ENCODE data around the gene TH. TPM values are rescaled to one million over a fixed set of nuclear protein-coding genes. Genes with fewer than 3 reads are reported as not detected.

The TH gene
- total RNA-seq, 4 donors from 2014 or later = 0.36 to 0.84 TPM; not detected in 2

DNA sequence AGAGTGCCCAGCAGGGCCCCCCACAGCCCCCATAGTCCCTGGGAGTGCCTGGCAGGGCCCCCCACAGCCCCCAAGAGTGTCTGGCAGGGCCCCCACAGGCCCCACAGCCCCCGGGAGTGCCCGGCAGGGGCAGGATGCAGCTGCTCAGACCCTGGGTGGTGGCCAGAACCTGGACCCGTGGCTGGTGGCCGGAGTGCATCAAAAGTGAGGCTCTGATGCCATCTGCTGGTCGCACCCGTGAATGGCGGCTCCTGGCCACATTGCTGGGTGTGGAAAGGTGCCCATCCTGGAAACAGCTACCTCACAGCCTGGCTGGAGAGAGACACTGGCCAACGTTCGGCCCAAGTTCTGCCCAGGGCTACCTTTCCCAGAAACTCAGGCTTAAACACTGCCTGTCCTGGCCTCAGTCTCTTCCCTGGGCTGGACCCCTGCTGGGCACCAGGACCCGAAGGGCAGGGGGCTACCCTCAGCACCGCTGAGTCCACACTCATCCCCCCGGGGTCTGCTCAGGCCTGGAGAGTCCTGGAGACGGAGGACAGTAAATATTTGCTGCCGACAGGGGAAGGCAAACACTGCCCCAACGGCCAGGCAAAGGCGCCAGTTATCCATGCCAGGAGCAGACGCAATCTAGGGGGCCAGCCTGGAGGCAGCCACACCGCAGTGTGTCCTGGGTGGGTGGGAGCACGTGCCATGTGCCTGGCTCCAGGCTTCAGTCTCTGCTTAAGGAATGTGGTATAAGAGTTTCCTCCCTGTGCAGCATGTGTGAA, 15.0 kb downstream of the TH start:
- H3K4me3 ChIP-seq (ENCODE audit: low read depth, poor library complexity, severe bottlenecking) = no peak overlapping the region
- intact Hi-C loops (cut with DNase I; ENCODE audit: low total_unique reads) = loop anchor here (10.0 kb wide), 2 partner anchors 462 to 502 kb away; partner anchors contain the start of gene KRTAP5-6
- TF ChIP-seq POLR2A (IDR thresholded peaks at IDR 0.05) = no peak
- TF ChIP-seq, protein P1, sequence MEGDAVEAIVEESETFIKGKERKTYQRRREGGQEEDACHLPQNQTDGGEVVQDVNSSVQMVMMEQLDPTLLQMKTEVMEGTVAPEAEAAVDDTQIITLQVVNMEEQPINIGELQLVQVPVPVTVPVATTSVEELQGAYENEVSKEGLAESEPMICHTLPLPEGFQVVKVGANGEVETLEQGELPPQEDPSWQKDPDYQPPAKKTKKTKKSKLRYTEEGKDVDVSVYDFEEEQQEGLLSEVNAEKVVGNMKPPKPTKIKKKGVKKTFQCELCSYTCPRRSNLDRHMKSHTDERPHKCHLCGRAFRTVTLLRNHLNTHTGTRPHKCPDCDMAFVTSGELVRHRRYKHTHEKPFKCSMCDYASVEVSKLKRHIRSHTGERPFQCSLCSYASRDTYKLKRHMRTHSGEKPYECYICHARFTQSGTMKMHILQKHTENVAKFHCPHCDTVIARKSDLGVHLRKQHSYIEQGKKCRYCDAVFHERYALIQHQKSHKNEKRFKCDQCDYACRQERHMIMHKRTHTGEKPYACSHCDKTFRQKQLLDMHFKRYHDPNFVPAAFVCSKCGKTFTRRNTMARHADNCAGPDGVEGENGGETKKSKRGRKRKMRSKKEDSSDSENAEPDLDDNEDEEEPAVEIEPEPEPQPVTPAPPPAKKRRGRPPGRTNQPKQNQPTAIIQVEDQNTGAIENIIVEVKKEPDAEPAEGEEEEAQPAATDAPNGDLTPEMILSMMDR (IDR thresholded peaks at IDR 0.05) = peak in 1 of 3 donors; percentile 46
- peak; percentile 34 to 92 for DNase-seq (ENCODE audit: low spot score in 2 of 2)
- 32 to 66% methylated on average over 7 to 10 of the region's 19 CpGs for WGBS, 2 donors

DNA sequence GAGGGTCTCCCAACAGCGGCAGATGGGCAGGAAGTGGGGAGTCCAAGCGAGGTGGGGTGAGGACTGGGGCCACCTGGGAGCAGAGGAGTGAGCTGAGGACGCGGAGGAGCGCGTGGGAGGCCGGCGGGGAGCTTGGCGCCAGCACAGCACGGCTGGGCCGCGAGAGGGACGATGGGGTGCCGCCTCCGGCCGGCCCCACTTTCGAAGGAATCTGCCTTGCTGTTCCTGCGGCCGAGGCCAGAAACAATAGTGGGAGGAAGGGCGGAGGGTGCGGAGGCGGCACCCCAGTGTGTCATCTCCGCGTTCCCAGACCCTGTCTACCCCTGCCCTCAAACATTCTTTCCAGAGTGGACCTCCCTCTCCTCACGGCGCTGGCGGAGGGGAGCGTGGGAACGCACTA, 16.1 kb downstream of the TH start:
- H3K4me3 ChIP-seq (ENCODE audit: low read depth, poor library complexity, severe bottlenecking) = no peak overlapping the region
- intact Hi-C loops (cut with DNase I; ENCODE audit: low total_unique reads) = loop anchor here (10.0 kb wide), 2 partner anchors 461 to 501 kb away; partner anchors contain the start of gene KRTAP5-6
- no peak for TF ChIP-seq POLR2A (IDR thresholded peaks at IDR 0.05)
- TF ChIP-seq, protein P1 (IDR thresholded peaks at IDR 0.05) = no peak
- WGBS, 2 donors = 78 to 81% methylated on average over 29 of the region's 29 CpGs
- no peak for DNase-seq (ENCODE audit: low spot score in 2 of 2)

DNA sequence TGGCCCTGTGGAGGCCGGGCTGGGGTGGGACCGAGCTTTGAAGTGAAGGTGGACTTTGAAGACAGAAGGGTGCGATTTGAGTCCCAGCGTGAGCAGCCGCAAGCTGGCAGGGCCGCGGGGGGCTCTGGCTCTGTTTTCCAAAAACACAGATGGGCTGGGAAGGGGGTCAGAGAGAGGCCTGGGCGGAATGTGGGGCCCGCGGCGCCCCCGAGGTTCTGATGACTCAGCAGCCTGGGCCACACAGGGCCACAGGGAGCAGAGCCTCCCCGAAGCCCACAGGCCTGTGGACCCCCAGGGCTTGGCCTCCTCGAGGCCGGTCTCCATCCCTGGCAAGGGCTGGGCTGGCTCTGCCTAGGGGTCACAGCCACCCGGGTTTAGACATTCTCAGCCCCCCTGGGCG, 16.7 kb downstream of the TH start:
- TF ChIP-seq POLR2A (IDR thresholded peaks at IDR 0.05) = no peak
- TF ChIP-seq, protein P1 (IDR thresholded peaks at IDR 0.05) = no peak
- intact Hi-C loops (cut with DNase I; ENCODE audit: low total_unique reads) = loop anchor here (10.0 kb wide), 2 partner anchors 460 to 500 kb away; partner anchors contain the start of gene KRTAP5-6
- no peak overlapping the region for H3K4me3 ChIP-seq (ENCODE audit: low read depth, poor library complexity, severe bottlenecking)
- 84 to 85% methylated on average over 16 to 17 of the region's 17 CpGs for WGBS, 2 donors
- DNase-seq (ENCODE audit: low spot score in 2 of 2) = no peak

DNA sequence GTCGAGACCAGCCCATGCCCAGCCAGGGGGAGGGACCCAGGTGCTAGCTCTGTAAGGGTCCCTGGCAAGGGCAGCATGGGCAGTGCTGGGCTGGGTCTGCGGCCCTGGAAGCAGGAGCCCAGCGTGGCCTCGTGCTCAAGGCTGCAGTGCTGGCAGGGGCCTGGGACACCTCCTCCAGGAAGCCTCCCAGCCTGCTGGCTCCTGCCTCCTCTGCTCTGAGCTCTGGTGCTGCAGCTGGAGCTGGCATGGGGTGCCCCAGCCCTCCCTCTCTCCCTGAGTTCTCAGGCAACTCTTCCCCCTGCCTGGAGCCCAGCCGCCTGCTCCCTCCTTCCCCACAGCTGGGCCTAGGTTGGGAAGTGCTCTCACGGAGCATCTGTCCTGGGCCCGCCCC, 17.4 kb downstream of the TH start:
- WGBS, 2 donors = 98 to 100% methylated on average over 3 to 7 of the region's 7 CpGs
- TF ChIP-seq POLR2A (IDR thresholded peaks at IDR 0.05) = no peak
- TF ChIP-seq, protein P1 (IDR thresholded peaks at IDR 0.05) = no peak
- DNase-seq (ENCODE audit: low spot score in 2 of 2) = no peak
- no peak overlapping the region for H3K4me3 ChIP-seq (ENCODE audit: low read depth, poor library complexity, severe bottlenecking)
- intact Hi-C loops (cut with DNase I; ENCODE audit: low total_unique reads) = loop anchor here (10.0 kb wide), 2 partner anchors 459 to 499 kb away; partner anchors contain the start of gene KRTAP5-6

DNA sequence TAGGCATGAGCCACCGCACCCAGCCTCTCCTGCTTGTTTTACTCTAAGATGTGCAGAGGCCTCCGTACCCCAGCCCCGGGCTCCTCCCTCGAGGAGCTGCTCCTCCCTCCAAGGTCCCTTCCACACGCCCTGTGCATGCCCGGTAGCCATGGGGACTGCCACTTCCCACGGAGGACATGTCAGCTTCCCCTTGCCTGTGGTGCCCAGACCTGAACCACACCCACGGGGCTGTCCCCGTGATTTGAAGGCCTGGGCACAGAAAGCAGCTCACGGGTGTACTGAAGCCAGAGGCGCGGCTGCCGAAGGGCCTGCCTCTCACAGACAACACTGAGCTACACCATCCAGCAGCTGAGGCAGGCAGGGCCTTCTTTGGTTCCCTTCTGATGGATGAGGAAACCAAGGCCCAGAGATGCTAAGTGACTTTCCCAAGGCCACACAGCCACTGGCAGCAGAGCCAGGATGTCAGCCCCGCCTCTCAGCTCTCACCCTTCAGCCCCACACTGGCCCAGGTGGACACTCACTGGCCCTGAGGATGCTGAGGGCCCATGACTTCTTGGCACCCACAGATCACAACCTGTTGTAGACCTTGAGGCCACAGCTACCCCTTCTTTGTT, 17.9 kb downstream of the TH start:
- TF ChIP-seq, protein P1 (IDR thresholded peaks at IDR 0.05) = no peak
- TF ChIP-seq POLR2A (IDR thresholded peaks at IDR 0.05) = no peak
- intact Hi-C loops (cut with DNase I; ENCODE audit: low total_unique reads) = loop anchor here (10.0 kb wide), 2 partner anchors 459 to 499 kb away; partner anchors contain the start of gene KRTAP5-6
- DNase-seq (ENCODE audit: low spot score in 2 of 2) = no peak
- WGBS, 2 donors = 37 to 40% methylated on average over 14 of the region's 14 CpGs
- H3K4me3 ChIP-seq (ENCODE audit: low read depth, poor library complexity, severe bottlenecking) = no peak overlapping the region
